Left ventricle myocardium inferior (tissue), 1 donor: Measurements from ENCODE around the gene ZNF76. TPM values are rescaled to one million over a fixed set of nuclear protein-coding genes. Genes with fewer than 3 reads are reported as not detected.

Source experiments
- DNase-seq: peaks from one replicate; pipeline ENCODE4 v3.0.0-alpha.2; 2020
- H3K27ac ChIP-seq: fragments of 200-600 bp; replicated peaks from 2 replicates; pipeline ENCODE4 v1.8.0; 2021
- H3K27me3 ChIP-seq: fragments of 200-600 bp; 2 replicates; pipeline ENCODE4 v1.8.0; 2021; ENCODE audit warnings: low read depth
- H3K36me3 ChIP-seq: fragments of 200-600 bp; 2 replicates; pipeline ENCODE4 v1.8.0; 2021
- H3K4me1 ChIP-seq: fragments of 200-600 bp; 2 replicates; pipeline ENCODE4 v1.8.0; 2021
- H3K4me3 ChIP-seq: fragments of 200-600 bp; 2 replicates; pipeline ENCODE4 v1.8.0; 2021; ENCODE audit warnings: mild to moderate bottlenecking, moderate library complexity
- H3K9me3 ChIP-seq: fragments of 200-600 bp; replicated peaks from 2 replicates; pipeline ENCODE4 v1.8.0; 2021
- intact Hi-C: fragments of 100-400 bp; cut with micrococcal nuclease; formaldehyde crosslinking; loops from one replicate; pipeline ENCODE4 v1.11.0; 2022
- total RNA-seq: library from RNA; stranded (reverse); fragmentation: NEBNext Ultra II Directional; extraction: Animal tissue kit (Norgen Biotek cat#: 25700); gene quantifications from one replicate; pipeline ENCODE4 v1.2.1, GENCODE V29; 2021
- TF ChIP-seq, protein P1 (sequence below): fragments of 200-600 bp; IDR thresholded peaks from 2 replicates; pipeline ENCODE4 v1.8.0; 2021; ENCODE audit warnings: antibody characterized with exemption, mild to moderate bottlenecking, borderline replicate concordance
- donor health status: DM: no; HTN: yes; CAD: no; lungs with severe emphysema.

ZNF76 gene
- total RNA-seq, 1 donor from 2014 or later, result 38.7 TPM

GRCh38 chr6:35278708-35279107 lies 19.2 kb downstream of the ZNF76 start:
- Histone ChIP-seq H3K36me3 (peaks cover 29% of the 10 kb centered on the region), H3K27ac (no peak overlapping the region), H3K4me1 (peaks cover 42% of the 10 kb centered on the region), H3K4me3 (no peak overlapping the region), H3K27me3 (no peaks in the 10 kb centered on the region), H3K9me3 (no peaks in the 10 kb centered on the region)
- TF ChIP-seq, protein P1, sequence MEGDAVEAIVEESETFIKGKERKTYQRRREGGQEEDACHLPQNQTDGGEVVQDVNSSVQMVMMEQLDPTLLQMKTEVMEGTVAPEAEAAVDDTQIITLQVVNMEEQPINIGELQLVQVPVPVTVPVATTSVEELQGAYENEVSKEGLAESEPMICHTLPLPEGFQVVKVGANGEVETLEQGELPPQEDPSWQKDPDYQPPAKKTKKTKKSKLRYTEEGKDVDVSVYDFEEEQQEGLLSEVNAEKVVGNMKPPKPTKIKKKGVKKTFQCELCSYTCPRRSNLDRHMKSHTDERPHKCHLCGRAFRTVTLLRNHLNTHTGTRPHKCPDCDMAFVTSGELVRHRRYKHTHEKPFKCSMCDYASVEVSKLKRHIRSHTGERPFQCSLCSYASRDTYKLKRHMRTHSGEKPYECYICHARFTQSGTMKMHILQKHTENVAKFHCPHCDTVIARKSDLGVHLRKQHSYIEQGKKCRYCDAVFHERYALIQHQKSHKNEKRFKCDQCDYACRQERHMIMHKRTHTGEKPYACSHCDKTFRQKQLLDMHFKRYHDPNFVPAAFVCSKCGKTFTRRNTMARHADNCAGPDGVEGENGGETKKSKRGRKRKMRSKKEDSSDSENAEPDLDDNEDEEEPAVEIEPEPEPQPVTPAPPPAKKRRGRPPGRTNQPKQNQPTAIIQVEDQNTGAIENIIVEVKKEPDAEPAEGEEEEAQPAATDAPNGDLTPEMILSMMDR, result no peak
- DNase-seq, result no peak
- intact Hi-C loops, result no loop called here

- DNase-seq, result no peak
- peaks cover 20% of the 10 kb centered on the region for H3K4me1 ChIP-seq
- H3K9me3 ChIP-seq, result no peaks in the 10 kb centered on the region
- H3K4me3 ChIP-seq, result no peak overlapping the region
- H3K36me3 ChIP-seq, result peaks cover 51% of the 10 kb centered on the region
- intact Hi-C loops, result no loop called here
- H3K27me3 ChIP-seq, result no peaks in the 10 kb centered on the region
- H3K27ac ChIP-seq, result no peak overlapping the region
- TF ChIP-seq, protein P1, result no peak
These were observed 21.4 kb downstream of the ZNF76 start for GRCh38 chr6:35280903-35281302.

GRCh38 chr6:35282472-35282871 lies 22.9 kb downstream of the ZNF76 start:
- H3K4me1 ChIP-seq, result peaks cover 20% of the 10 kb centered on the region
- no peaks in the 10 kb centered on the region for H3K9me3 ChIP-seq
- no peak overlapping the region for H3K4me3 ChIP-seq
- no peak overlapping the region for H3K27ac ChIP-seq
- no peak for DNase-seq
- intact Hi-C loops, result no loop called here
- no peaks in the 10 kb centered on the region for H3K27me3 ChIP-seq
- TF ChIP-seq, protein P1, result no peak
- H3K36me3 ChIP-seq, result peaks cover 66% of the 10 kb centered on the region

DNA sequence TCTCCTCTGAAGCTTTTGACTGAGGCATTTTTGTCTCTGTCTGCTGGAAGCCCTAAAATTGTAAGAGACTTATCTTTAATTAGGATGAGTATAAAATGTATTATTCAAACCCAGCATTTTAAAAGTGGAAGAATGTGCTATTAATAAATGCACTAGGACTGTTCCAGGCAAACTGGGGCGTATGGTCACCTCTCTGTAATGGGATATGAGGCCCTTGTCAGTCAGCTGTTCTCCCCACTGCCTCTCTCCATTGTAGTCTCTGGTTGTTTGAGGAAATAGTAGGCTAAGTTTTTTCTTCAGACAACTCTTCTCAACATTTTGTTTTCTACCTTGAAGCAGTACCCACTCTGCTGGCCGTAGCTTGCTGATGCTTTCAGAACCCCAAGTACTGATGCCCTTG lies 23.8 kb downstream of the ZNF76 start:
- Histone ChIP-seq H3K4me3 (no peak overlapping the region), H3K27me3 (no peaks in the 10 kb centered on the region), H3K4me1 (peaks cover 20% of the 10 kb centered on the region), H3K36me3 (peaks cover 75% of the 10 kb centered on the region), H3K27ac (no peak overlapping the region), H3K9me3 (no peaks in the 10 kb centered on the region)
- no peak for DNase-seq
- TF ChIP-seq, protein P1, result no peak
- intact Hi-C loops, result no loop called here

GRCh38 chr6:35287671-35288396 lies 28.3 kb downstream of the ZNF76 start:
- H3K4me1 ChIP-seq, result peaks cover 7% of the 10 kb centered on the region
- no peaks in the 10 kb centered on the region for H3K9me3 ChIP-seq
- intact Hi-C loops, result no loop called here
- no peak for DNase-seq
- TF ChIP-seq, protein P1, result no peak
- peaks cover 98% of the 10 kb centered on the region for H3K36me3 ChIP-seq
- no peak overlapping the region for H3K27ac ChIP-seq
- no peak overlapping the region for H3K4me3 ChIP-seq
- no peaks in the 10 kb centered on the region for H3K27me3 ChIP-seq
